K562 (cell line): ENCODE data around the gene DNAJC17. TPM values are rescaled to one million over a fixed set of nuclear protein-coding genes. Genes with fewer than 3 reads are reported as not detected.
A peak's percentile ranks its signal among the peaks of the same experiment; 100 is the strongest.

Source experiments
- ATF7 ChIP-seq: fragments of 450-650 bp; IDR thresholded peaks from 2 replicates; pipeline ENCODE4 v1.7.1; 2014; ENCODE audit warnings: mild to moderate bottlenecking, moderate library complexity
- BHLHE40 ChIP-seq: IDR thresholded peaks from 2 replicates; pipeline ENCODE4 v1.6.1; 2011; ENCODE audit warnings: low read length, improper control_type of control experiment
- BRD4 ChIP-seq: fragments of 200-600 bp; sonication (generic); IDR thresholded peaks from 2 replicates; pipeline ENCODE4 v1.6.1; 2017; ENCODE audit warnings: inconsistent platforms
- FIP1L1 ChIP-seq: fragments of 200-400 bp; formaldehyde crosslinking; IDR thresholded peaks from 2 replicates; pipeline ENCODE4 v1.6.1; 2018; ENCODE audit warnings: mild to moderate bottlenecking, low read depth, low read length; ENCODE audit not compliant: poor library complexity, severe bottlenecking
- FOXP1 ChIP-seq: sonication (generic); formaldehyde crosslinking; IDR thresholded peaks from 2 replicates; pipeline ENCODE4 v1.8.0; 2022; ENCODE audit warnings: mild to moderate bottlenecking, missing genetic modification reagents
- HCFC1 ChIP-seq: IDR thresholded peaks from 2 replicates; pipeline ENCODE4 v1.6.1; 2012; ENCODE audit warnings: low read depth, low read length, improper control_type of control experiment
- JUND ChIP-seq, 2 experiments: IDR thresholded peaks; 2 replicates in 1 of 2; 3 replicates in 1 of 2; pipeline ENCODE4 v1.6.1; 2011; ENCODE audit warnings: borderline replicate concordance in 2 of 2, low read depth in 2 of 2, low read length in 2 of 2, improper control_type of control experiment in 1 of 2, missing biosample characterization in 1 of 2, missing genetic modification characterization in 1 of 2, missing genetic modification reagents in 1 of 2
- KAT2B ChIP-seq: IDR thresholded peaks from one replicate; pipeline ENCODE4 v1.6.1; 2012; ENCODE audit warnings: low read depth, mild to moderate bottlenecking, control low read depth, inconsistent platforms, low read length, moderate library complexity
- PHF20 ChIP-seq: fragments of 450-650 bp; IDR thresholded peaks from 2 replicates; pipeline ENCODE4 v1.6.1; 2018; ENCODE audit not compliant: partially characterized antibody
- POLR2A ChIP-seq: fragments of 450-650 bp; conservative IDR thresholded peaks from 2 replicates; pipeline ENCODE4 v1.6.1; 2016
- SAP30 ChIP-seq: fragments of 200-600 bp; sonication (generic); IDR thresholded peaks from 2 replicates; pipeline ENCODE4 v1.6.1; 2012; ENCODE audit warnings: borderline replicate concordance, low read depth, mild to moderate bottlenecking, moderate library complexity, low read length, control low read depth, inconsistent platforms; ENCODE audit not compliant: insufficient read depth, poor library complexity, severe bottlenecking
- SIN3A ChIP-seq, 2 experiments: fragments of 150-350 bp in 1 of 2; IDR thresholded peaks; 2 replicates each; pipeline ENCODE4 v1.6.1; 2011 to 2016; ENCODE audit warnings: borderline replicate concordance in 2 of 2, low read depth in 2 of 2, low read length in 2 of 2, mild to moderate bottlenecking in 2 of 2, moderate library complexity in 2 of 2; ENCODE audit not compliant: control insufficient read depth in 1 of 2
- TEAD1 ChIP-seq, 2 experiments: fragments of 450-650 bp in 1 of 2; sonication (generic) in 1 of 2; formaldehyde crosslinking; IDR thresholded peaks; 2 replicates each; pipeline versions ENCODE4 v1.4.0 to v1.8.0; 2020 to 2022; ENCODE audit warnings: mild to moderate bottlenecking in 2 of 2, missing genetic modification reagents in 1 of 2
- U2AF1 ChIP-seq: fragments of 200-400 bp; formaldehyde crosslinking; optimal IDR thresholded peaks from 2 replicates; pipeline ENCODE3; 2017; ENCODE audit warnings: mild to moderate bottlenecking, low read depth, low read length, moderate library complexity
- ZNF695 ChIP-seq: fragments of 450-650 bp; formaldehyde crosslinking; IDR thresholded peaks from 2 replicates; pipeline ENCODE4 v1.4.0; 2020; ENCODE audit warnings: mild to moderate bottlenecking, moderate library complexity
- polyA plus RNA-seq, 8 experiments: library from polyadenylated mRNA; depleted of rRNA in 4 of 8; stranded (reverse) in 5 of 8; unstranded in 3 of 8; fragments of >200 nt; fragmentation: Nextera tagmentation in 2 of 8; fragmentation: Illumina TruSeq in 1 of 8; extraction: Ambion mirVana in 2 of 8; extraction: Trizol in 1 of 8; gene quantifications; 2 replicates each; pipeline versions ENCODE4 v1.2.1 to v1.2.3, GENCODE V29; 2011 to 2014; ENCODE audit warnings: inconsistent platforms in 1 of 8, missing spikeins in 1 of 8
- total RNA-seq, 7 experiments: library from RNA; depleted of rRNA in 6 of 7; stranded (reverse); fragments of >200 nt in 6 of 7; fragmentation: Illumina TruSeq in 2 of 7; extraction: Trizol in 2 of 7; gene quantifications; 2 replicates each; pipeline versions ENCODE4 v1.2.1 to v1.2.3, GENCODE V29; 2011 to 2021; ENCODE audit warnings: low replicate concordance in 1 of 7
- TF ChIP-seq, protein P1 (sequence below): sonication (generic); formaldehyde crosslinking; IDR thresholded peaks from 2 replicates; pipeline ENCODE4 v1.8.1; 2023; ENCODE audit warnings: mild to moderate bottlenecking, missing genetic modification reagents, moderate library complexity
- TF ChIP-seq, protein P2 (sequence below): sonication (generic); formaldehyde crosslinking; IDR thresholded peaks from 2 replicates; pipeline ENCODE4 v1.8.1; 2023; ENCODE audit warnings: missing genetic modification reagents, mild to moderate bottlenecking, borderline replicate concordance
- TF ChIP-seq, protein P3 (sequence below), 2 experiments: fragments of 450-650 bp in 1 of 2; sonication (generic) in 1 of 2; formaldehyde crosslinking in 1 of 2; IDR thresholded peaks in 1 of 2; conservative IDR thresholded peaks in 1 of 2; 2 replicates each; pipeline versions ENCODE4 v1.6.1 to v1.8.1; 2016 to 2023; ENCODE audit warnings: mild to moderate bottlenecking in 2 of 2, moderate library complexity in 2 of 2, inconsistent platforms in 1 of 2, missing genetic modification reagents in 1 of 2

DNAJC17 gene
- total and polyA plus RNA-seq, 9 of the 15 experiments (the other 6 are each of a cell fraction or from before 2014, with no cell fraction given): 2.4 to 79.4 (median 44.2) TPM

DNA sequence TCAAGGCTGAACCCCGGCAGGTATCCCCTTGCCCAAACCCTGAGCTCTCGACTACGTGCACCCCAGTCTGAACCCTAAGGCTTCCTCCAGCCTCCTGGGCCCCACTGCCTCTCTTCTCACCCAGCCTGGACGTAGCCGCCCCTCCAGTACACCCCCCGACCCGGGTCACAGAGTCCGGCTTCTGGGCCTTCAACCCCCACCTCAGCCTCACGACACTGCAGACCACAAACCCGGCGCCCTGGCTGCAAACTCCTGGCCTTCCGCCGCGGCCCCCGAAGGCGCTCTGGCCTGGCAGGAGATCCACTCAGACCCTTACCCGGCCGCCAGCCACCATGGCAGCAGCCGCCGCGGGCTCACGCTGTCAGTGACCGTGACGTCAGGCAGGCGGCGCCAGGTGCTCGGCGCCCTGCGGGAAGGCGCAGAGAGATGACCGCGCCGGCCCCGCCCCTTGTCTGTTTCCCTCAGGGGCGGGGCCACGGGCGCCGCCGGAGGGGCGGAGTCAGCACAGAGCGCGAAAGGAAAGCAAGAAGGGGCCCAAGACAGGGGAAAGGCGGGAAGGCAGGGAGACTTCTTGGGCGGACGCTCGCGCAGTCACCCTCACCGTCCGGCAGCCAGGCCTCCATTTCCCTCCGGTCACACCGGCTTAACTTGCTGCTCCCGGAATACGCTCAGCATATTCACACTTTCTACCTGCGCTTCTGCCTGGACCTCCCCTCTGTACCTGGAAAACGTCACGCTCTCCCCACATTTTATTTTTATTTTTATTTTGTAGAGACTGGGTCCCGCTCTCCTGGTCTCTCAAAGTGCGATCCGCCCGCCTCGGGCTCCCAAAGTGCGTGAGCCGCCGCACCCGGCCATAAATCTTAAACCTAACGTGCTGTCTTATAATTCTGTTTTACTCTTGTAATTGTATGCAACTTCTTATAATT, 52.1 kb downstream of the DNAJC17 start, which contains the start of gene RMDN3 (continued):
- TF ChIP-seq FIP1L1: peak; percentile 65
- TF ChIP-seq SAP30: peak; percentile 77
- peak; percentile 83 for TF ChIP-seq PHF20
- TF ChIP-seq BRD4: peak; percentile 82; the same call in 1 of the 2 replicates
- TF ChIP-seq BHLHE40: peak; percentile 59; the same call in 1 of the 2 replicates
- TF ChIP-seq ATF7: peak; percentile 93
- peak; percentile 96 for TF ChIP-seq POLR2A
- TF ChIP-seq FOXP1 (CRISPR knock-in tag): peak; percentile 74; the same call in 1 of the 2 replicates
- peak; percentile 87 for TF ChIP-seq HCFC1
- peak; percentile 51 for TF ChIP-seq U2AF1
- peak; percentile 61 for TF ChIP-seq KAT2B
- TF ChIP-seq, protein P1, sequence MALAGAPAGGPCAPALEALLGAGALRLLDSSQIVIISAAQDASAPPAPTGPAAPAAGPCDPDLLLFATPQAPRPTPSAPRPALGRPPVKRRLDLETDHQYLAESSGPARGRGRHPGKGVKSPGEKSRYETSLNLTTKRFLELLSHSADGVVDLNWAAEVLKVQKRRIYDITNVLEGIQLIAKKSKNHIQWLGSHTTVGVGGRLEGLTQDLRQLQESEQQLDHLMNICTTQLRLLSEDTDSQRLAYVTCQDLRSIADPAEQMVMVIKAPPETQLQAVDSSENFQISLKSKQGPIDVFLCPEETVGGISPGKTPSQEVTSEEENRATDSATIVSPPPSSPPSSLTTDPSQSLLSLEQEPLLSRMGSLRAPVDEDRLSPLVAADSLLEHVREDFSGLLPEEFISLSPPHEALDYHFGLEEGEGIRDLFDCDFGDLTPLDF (CRISPR knock-in tag): peak; percentile 95
- TF ChIP-seq, protein P2, sequence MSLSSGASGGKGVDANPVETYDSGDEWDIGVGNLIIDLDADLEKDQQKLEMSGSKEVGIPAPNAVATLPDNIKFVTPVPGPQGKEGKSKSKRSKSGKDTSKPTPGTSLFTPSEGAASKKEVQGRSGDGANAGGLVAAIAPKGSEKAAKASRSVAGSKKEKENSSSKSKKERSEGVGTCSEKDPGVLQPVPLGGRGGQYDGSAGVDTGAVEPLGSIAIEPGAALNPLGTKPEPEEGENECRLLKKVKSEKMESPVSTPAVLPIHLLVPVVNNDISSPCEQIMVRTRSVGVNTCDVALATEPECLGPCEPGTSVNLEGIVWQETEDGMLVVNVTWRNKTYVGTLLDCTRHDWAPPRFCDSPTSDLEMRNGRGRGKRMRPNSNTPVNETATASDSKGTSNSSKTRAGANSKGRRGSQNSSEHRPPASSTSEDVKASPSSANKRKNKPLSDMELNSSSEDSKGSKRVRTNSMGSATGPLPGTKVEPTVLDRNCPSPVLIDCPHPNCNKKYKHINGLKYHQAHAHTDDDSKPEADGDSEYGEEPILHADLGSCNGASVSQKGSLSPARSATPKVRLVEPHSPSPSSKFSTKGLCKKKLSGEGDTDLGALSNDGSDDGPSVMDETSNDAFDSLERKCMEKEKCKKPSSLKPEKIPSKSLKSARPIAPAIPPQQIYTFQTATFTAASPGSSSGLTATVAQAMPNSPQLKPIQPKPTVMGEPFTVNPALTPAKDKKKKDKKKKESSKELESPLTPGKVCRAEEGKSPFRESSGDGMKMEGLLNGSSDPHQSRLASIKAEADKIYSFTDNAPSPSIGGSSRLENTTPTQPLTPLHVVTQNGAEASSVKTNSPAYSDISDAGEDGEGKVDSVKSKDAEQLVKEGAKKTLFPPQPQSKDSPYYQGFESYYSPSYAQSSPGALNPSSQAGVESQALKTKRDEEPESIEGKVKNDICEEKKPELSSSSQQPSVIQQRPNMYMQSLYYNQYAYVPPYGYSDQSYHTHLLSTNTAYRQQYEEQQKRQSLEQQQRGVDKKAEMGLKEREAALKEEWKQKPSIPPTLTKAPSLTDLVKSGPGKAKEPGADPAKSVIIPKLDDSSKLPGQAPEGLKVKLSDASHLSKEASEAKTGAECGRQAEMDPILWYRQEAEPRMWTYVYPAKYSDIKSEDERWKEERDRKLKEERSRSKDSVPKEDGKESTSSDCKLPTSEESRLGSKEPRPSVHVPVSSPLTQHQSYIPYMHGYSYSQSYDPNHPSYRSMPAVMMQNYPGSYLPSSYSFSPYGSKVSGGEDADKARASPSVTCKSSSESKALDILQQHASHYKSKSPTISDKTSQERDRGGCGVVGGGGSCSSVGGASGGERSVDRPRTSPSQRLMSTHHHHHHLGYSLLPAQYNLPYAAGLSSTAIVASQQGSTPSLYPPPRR (CRISPR knock-in tag): 0 out of 2 replicates have a peak, but pooled peaks have one; percentile 38
- peak; percentile 97 to 98 for TF ChIP-seq SIN3A (IDR thresholded peaks at IDR 0.05; ENCODE audit: borderline replicate concordance in 2 of 2, control insufficient read depth in 1 of 2, low read depth in 2 of 2, low read length in 2 of 2)
- TF ChIP-seq, protein P3, sequence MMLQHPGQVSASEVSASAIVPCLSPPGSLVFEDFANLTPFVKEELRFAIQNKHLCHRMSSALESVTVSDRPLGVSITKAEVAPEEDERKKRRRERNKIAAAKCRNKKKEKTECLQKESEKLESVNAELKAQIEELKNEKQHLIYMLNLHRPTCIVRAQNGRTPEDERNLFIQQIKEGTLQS (IDR thresholded peaks at IDR 0.05): peak; percentile 45
- TF ChIP-seq, protein P3 (CRISPR knock-in tag; conservative IDR thresholded peaks at IDR 0.05): no peak
- no peak for TF ChIP-seq ZNF695
- peak in 1 of 2 experiments; percentile 76; a peak in 1 of 4 replicates for TF ChIP-seq TEAD1 (CRISPR knock-in tag; IDR thresholded peaks at IDR 0.05)
- TF ChIP-seq JUND (IDR thresholded peaks at IDR 0.05; ENCODE audit: borderline replicate concordance, low read depth, low read length): peak; percentile 78
- TF ChIP-seq JUND (tag; IDR thresholded peaks at IDR 0.05; ENCODE audit: borderline replicate concordance, low read depth, low read length): no peak; the same call in 2 of the 3 replicates
